K562 treated with DMSO at 1 percent for 48 hours (cell line): ENCODE measurements around the gene FAM241B. TPM values are rescaled to one million over a fixed set of nuclear protein-coding genes. Genes with fewer than 3 reads are reported as not detected.

ENCODE experiments used
- total RNA-seq: library from RNA; unstranded; fragments of 300-600 nt; gene quantifications from 2 replicates; pipeline ENCODE4 v1.2.3, GENCODE V29; 2022; ENCODE audit warnings: low replicate concordance; ENCODE audit errors: extremely low read depth

Gene FAM241B, protein sequence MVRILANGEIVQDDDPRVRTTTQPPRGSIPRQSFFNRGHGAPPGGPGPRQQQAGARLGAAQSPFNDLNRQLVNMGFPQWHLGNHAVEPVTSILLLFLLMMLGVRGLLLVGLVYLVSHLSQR
- not detected in 2 replicates for total RNA-seq

GRCh38 chr10:69629897-69630650, at the start of gene FAM241B:
TSS of gene FAM241B (plus strand) at chr10:69630247. CDS start at chr10:69631744, 1,497 bp downstream.

Other genes with a start within 250 kb of the FAM241B start
- not detected in 2 replicates for gene TACR2, start 213.3 kb upstream of the FAM241B start, total RNA-seq
- not detected in 2 replicates for gene TSPAN15, start 178.8 kb upstream of the FAM241B start, total RNA-seq
- gene NEUROG3, start 56.8 kb upstream of the FAM241B start, total RNA-seq: not detected in 2 replicates
- not detected in 2 replicates for gene COL13A1, start 171.7 kb downstream of the FAM241B start, total RNA-seq